Measurements from ENCODE around the gene RIIAD1. TPM values are rescaled to one million over a fixed set of nuclear protein-coding genes. Genes with fewer than 3 reads are reported as not detected.

RIIAD1 gene
- total and polyA plus RNA-seq, 8 donors = 0.56 to 7.5 (median 0.68) TPM; not detected in 2

DNA sequence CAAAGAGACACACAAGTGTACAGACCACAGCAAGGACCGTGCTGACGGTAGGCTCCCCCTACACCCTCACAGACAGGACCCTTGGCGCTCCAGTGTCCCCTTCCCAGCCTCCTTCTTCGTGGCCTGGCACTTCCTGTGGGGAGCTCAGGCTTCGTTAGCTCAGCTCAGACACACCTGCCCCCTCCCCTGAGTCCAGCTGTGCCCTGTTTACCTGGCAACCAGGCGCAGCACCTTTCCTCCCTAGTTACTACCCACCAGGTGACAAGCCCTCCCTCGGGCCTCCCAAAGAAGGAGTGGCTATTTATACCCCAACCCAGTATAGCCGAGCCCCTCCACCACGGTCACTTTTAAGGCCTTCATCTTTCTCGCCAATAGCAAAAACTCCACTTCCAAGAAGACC is 9.4 kb upstream of the RIIAD1 start:
- DNase-seq = no peak
- H3K9me3 ChIP-seq = no peaks in the 10 kb centered on the region
- H3K4me1 ChIP-seq = no peaks in the 10 kb centered on the region
- H3K27ac ChIP-seq = no peak overlapping the region
- intact Hi-C loops (cut with DNase I) = no loop called here
- no peak overlapping the region for H3K4me3 ChIP-seq
- 69 to 75% methylated on average over 10 of the region's 10 CpGs for WGBS, 2 donors
- ATAC-seq = peak in 2 of 4 donors; percentile 35 to 49
- no peak for FAIRE-seq
- TF ChIP-seq, protein P1, sequence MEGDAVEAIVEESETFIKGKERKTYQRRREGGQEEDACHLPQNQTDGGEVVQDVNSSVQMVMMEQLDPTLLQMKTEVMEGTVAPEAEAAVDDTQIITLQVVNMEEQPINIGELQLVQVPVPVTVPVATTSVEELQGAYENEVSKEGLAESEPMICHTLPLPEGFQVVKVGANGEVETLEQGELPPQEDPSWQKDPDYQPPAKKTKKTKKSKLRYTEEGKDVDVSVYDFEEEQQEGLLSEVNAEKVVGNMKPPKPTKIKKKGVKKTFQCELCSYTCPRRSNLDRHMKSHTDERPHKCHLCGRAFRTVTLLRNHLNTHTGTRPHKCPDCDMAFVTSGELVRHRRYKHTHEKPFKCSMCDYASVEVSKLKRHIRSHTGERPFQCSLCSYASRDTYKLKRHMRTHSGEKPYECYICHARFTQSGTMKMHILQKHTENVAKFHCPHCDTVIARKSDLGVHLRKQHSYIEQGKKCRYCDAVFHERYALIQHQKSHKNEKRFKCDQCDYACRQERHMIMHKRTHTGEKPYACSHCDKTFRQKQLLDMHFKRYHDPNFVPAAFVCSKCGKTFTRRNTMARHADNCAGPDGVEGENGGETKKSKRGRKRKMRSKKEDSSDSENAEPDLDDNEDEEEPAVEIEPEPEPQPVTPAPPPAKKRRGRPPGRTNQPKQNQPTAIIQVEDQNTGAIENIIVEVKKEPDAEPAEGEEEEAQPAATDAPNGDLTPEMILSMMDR (IDR thresholded peaks at IDR 0.05) = no peak
- H3K36me3 ChIP-seq = no peaks in the 10 kb centered on the region
- no peaks in the 10 kb centered on the region for H3K27me3 ChIP-seq

DNA sequence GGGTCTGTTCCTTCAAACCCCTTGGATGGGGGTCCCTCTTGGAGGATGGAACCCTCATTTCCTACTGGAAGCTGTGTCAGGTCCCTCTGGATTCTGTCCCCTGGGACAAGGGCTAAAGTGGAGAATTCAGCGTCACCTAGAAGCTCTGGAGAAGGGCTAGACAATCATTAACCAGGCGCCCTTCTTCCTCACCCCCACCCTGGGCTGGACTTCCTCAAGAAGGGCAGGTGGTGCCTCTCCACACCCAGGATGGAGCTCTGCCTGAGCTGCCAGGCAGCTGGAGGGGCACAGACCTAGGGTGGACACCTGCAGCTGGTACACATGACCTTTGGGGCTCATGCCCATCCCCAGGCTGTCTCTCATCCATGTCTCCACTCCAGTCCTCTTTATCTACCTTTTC is 8.3 kb upstream of the RIIAD1 start:
- Histone ChIP-seq H3K9me3 (no peaks in the 10 kb centered on the region), H3K36me3 (no peaks in the 10 kb centered on the region), H3K27ac (no peak overlapping the region), H3K4me3 (no peak overlapping the region), H3K27me3 (no peaks in the 10 kb centered on the region), H3K4me1 (no peaks in the 10 kb centered on the region)
- FAIRE-seq (no peak), DNase-seq (peak in 2 of 6 donors; percentile 18 to 27), ATAC-seq (peak in 3 of 4 donors; percentile 61 to 73 (median 66))
- intact Hi-C loops (cut with DNase I) = no loop called here
- 12 to 22% methylated on average over 2 of the region's 2 CpGs for WGBS, 2 donors
- TF ChIP-seq, protein P1 (IDR thresholded peaks at IDR 0.05) = no peak

DNA sequence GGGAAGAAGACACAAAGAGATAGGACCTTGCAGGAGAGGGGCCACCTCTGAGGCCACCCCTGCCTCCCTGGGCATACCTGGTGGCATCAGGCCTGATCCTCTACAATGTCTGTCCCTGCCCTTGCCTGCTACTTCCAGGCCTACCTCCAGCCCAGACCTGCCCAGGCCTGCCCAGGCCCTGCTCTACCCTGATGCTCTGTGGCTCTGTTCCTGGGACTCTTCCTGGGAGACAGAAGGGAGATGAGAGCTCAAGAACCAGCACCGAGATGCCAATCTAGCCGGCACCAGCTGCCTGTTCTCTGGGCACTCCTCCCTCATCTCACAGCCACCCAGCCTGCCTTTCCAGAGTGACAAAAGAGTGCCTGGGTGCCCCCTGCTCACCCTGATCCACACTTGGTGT is 7.4 kb upstream of the RIIAD1 start:
- FAIRE-seq = no peak
- Histone ChIP-seq H3K4me1 (no peaks in the 10 kb centered on the region), H3K27ac (no peak overlapping the region), H3K36me3 (no peaks in the 10 kb centered on the region), H3K4me3 (no peak overlapping the region), H3K9me3 (no peaks in the 10 kb centered on the region), H3K27me3 (no peaks in the 10 kb centered on the region)
- WGBS, 2 donors = 85 to 94% methylated on average over 2 of the region's 2 CpGs
- ATAC-seq = no peak
- TF ChIP-seq, protein P1 (IDR thresholded peaks at IDR 0.05) = no peak
- no peak for DNase-seq
- intact Hi-C loops (cut with DNase I) = no loop called here

DNA sequence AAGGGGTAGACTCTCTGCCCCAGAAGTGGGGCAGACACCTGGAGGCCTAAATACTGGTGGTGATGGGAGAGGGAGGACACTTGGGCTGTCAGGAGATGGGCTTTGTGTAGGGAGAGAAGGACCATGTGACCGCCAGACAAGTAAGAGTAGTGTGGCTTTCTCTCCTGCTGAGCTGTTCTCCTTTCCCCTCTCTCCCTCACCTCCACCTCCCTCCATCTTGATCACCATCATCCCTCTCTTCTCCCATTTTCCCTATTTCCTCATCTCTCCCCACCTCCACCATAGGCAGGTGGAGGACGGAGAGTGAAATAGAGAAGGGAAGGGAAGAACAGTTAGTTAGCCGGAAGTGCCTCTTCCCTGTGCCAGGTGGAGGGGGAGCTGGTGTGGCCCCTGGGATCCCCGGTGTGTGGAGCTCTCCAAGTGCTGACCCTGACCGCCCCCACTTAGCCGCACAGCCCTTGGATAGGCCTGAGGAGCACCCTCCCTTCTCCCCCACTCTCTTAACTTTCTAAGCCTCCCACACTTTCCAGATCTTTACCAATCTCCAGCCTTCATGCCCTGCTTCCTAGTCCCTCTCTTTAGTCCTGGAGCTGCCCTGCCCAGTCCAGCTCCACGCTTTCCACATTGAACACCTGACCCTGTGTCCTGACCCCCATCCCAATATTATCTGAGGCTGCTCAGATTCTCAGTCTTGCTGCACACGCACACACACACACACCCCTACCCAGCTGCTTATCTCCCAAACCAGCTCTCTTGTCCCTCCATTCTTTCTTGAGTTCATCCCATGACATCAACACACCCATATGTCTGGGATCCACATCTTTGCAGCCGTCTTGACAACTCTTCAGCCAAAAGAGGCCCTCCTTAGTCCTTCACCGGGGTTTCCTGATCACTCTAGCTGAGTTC is 6.2 kb upstream of the RIIAD1 start:
- no peak for FAIRE-seq
- H3K27me3 ChIP-seq = no peaks in the 10 kb centered on the region
- no peaks in the 10 kb centered on the region for H3K9me3 ChIP-seq
- H3K4me3 ChIP-seq = no peak overlapping the region
- no peaks in the 10 kb centered on the region for H3K36me3 ChIP-seq
- intact Hi-C loops (cut with DNase I) = no loop called here
- ATAC-seq = no peak
- H3K27ac ChIP-seq = no peak overlapping the region
- TF ChIP-seq, protein P1 (IDR thresholded peaks at IDR 0.05) = no peak
- H3K4me1 ChIP-seq = peaks cover 0 to 2% (median 0%) of the 10 kb centered on the region in 3 donors
- WGBS, 2 donors = 67 to 74% methylated on average over 9 to 10 of the region's 10 CpGs
- no peak for DNase-seq
